Loucy (cell line): Measurements from ENCODE around the gene CYP19A1.

ENCODE experiments used
- EZH2phosphoT487 ChIP-seq: fragments of 200-600 bp; IDR thresholded peaks from 2 replicates; pipeline ENCODE4 v1.6.1; 2018; ENCODE audit warnings: antibody characterized with exemption, mild to moderate bottlenecking, moderate library complexity, borderline replicate concordance
- TF ChIP-seq, protein P1 (sequence below): fragments of 200-600 bp; sonication (generic); conservative IDR thresholded peaks from 2 replicates; pipeline ENCODE4 v1.5.1; 2014; ENCODE audit warnings: mild to moderate bottlenecking, antibody characterized with exemption, low read length

DNA sequence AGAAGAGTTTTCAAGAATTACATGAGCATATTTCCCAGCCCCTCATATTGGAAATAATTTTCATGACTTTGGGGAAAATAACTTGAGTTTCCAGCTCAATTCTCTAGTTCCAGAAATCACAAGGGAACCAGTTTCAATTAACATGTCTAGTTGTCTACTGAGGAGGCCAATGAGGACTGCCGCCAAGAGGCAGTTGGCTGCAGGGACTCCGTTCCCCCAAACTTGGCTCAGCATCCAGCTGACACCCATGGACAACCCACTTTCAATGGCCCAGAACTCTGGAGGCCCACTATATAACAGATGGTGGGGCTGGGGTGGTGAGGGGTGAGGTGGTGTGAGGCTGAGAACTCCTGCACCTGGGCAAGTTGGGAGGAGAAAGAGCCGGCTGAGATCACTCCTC, 157.2 kb downstream of the CYP19A1 start:
- TF ChIP-seq, protein P1, sequence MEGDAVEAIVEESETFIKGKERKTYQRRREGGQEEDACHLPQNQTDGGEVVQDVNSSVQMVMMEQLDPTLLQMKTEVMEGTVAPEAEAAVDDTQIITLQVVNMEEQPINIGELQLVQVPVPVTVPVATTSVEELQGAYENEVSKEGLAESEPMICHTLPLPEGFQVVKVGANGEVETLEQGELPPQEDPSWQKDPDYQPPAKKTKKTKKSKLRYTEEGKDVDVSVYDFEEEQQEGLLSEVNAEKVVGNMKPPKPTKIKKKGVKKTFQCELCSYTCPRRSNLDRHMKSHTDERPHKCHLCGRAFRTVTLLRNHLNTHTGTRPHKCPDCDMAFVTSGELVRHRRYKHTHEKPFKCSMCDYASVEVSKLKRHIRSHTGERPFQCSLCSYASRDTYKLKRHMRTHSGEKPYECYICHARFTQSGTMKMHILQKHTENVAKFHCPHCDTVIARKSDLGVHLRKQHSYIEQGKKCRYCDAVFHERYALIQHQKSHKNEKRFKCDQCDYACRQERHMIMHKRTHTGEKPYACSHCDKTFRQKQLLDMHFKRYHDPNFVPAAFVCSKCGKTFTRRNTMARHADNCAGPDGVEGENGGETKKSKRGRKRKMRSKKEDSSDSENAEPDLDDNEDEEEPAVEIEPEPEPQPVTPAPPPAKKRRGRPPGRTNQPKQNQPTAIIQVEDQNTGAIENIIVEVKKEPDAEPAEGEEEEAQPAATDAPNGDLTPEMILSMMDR, result no peak
- TF ChIP-seq EZH2phosphoT487, result no peak
